Mesenteric fat pad (tissue), 1 donor: Measurements from ENCODE around the gene ELOB. TPM values are rescaled to one million over a fixed set of nuclear protein-coding genes. Genes with fewer than 3 reads are reported as not detected.

Experiments
- DNase-seq: peaks from one replicate; pipeline ENCODE4 v3.0.0-alpha.2; 2020; ENCODE audit warnings: low spot score
- total RNA-seq: library from RNA; stranded (reverse); fragmentation: NEBNext Ultra II Directional; extraction: Animal tissue kit (Norgen Biotek cat#: 25700); gene quantifications from one replicate; pipeline ENCODE4 v1.2.1, GENCODE V29; 2021
- donor health status: DM: yes; HTN: yes; CAD: no.

Gene ELOB
- total RNA-seq, 1 donor from 2014 or later, result 212 TPM

DNA sequence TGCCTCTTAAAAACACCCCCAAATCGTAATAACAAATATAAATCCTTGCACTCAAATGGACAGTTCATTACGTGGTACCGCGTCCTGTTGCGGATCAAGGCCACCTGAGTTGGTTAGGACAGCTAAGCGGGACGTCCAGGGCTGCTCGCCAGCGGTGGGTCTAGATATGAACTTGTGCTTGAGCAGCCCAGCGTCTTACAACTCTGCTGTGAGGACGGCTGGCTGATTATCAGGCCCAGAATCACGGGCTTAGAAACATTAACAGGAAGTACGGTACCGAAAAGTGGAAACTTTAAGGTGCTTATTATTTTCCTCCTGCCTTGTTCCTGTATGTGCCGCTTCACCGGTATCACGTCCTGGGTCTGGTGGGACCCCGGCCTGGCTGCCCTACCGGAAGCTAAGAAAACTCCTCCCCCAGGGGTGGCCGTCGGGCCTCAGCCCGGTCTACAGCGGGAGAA lies 25.5 kb downstream of the ELOB start:
- DNase-seq, result no peak

DNA sequence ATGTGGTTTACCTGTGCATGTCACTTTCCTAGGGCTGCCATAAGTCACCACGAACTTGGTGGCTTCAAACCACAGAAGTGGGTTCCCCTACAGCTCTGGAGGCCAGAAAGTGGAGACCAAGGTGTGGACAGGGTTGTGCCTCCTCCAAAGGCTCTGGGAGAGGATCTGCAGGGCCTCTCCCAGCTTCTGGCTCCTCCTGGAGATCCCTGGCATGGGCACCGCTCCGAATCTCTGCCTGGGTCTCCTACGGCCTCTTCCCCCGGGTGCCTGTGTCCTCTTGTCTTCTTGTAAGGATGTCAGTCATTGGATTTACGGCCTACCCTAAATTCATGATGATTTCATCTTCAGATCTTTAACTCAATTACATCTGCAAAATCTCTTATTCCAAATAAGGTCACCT lies 27.1 kb downstream of the ELOB start:
- DNase-seq, result no peak

GRCh38 chr16:2749476-2749875 lies 27.6 kb downstream of the ELOB start:
- no peak for DNase-seq

GRCh38 chr16:2748757-2749455 lies 28.2 kb downstream of the ELOB start:
- DNase-seq, result no peak

DNA sequence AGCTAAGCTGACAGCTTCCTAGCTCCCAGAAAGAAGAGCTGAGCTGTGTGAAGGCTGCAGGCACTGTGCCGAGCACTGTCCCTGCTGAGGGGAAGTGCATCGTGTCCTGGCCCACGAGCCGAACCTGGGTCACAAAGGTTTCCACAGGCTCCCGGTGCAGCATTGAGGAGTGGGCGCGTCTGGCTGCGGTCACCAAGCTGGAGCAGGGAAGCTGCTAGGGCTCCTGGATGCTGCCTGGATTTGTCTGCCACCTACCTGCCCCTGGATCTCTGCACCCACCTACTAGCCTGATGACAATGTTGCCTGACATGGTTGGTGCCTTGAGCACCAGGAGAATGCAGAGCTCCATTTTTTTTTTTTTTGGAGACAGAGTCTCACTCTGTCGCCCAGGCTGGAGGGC lies 31.1 kb downstream of the ELOB start:
- no peak for DNase-seq

DNA sequence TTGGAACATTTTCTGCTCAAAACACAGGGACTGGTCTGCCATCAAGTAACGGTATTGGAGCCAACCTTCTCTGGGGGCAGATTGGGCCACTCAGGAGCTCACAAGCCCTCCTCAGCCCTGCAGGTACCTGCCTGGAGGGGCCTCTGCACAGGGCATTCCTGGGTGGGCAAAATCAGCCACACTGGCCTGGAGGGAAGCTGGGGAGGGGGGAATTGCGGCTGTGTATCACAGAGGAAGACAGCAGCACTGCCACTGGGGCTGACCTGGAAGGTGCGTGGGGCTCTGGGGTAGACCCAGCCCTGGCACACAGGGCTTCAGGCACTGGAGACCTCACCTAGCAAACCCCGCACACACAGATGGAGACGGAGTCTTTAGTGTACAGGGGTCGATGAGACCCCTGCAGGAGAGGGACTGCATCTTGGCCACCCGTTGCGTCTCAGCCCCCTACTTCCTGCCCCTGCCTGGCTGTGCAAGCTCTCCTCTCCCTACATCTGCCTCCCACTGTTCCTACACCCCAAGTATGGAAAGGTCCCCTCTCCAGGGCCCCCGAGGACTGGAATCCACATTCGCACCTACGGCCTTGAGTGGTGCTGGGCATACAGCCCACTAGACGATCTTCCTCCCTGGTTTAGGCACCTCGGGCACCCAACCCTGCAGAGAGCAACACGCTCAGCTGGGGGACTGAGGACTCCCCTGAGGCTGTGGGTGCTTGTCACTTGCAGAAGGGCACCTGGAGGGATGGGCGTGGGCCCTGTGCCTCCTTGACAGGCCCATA lies 31.8 kb downstream of the ELOB start:
- DNase-seq, result no peak

DNA sequence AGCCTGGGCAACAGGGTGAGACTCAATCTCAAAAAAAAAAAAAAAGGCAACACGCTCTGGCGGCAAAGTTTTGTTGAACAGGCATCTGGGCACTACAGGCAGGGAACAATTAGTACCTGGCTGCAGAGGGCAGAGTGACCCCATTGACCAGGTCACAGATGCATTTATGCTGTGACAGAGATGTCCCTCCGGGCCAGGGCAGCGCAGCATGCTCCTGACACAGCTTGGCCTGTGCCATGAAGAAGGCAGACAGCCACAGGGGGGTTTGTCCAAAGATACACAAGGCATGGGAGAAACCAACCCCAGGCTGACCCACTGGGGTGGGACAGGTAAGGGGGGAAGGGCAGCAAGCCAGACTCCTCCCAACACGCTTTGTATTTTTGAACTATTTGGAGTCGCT lies 32.4 kb downstream of the ELOB start:
- no peak for DNase-seq

DNA sequence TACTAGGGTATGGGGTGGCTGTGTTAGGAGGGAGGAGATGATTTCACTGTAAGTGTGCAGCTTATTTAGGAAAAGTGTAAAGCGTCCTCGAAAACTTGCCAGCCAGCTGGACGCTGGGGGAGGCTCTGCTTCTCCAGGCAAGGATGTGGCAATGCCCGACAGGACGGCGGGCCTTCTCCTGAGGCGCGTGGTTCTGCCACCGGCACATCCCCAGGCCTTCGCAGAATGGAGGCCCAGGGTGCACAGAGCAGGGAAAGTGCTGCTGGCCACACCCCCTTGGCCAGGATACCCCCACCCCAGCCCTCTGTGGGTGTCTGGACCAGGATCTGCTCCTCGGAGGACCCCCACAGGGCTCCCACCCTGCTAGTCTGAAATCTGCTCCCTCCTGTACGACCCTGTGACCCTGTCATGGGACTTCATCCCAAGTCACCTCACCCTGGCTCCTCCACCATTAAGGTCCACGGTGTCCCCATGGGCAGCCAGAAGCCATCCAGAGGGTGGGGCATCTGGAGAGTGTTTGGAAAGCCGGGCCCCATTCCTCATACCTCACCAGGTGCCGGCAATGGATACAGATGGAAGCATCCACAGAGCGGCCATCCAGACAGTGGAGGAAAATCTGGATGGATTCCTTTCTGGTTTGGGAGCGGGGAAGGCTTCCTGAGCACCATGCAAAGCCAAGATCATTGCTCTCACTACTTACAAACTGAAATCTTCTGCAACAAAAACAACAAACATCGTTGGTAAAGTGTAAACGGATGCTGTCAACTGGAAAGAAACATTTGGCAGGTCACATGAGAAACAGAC lies 33.9 kb downstream of the ELOB start:
- DNase-seq, result no peak

DNA sequence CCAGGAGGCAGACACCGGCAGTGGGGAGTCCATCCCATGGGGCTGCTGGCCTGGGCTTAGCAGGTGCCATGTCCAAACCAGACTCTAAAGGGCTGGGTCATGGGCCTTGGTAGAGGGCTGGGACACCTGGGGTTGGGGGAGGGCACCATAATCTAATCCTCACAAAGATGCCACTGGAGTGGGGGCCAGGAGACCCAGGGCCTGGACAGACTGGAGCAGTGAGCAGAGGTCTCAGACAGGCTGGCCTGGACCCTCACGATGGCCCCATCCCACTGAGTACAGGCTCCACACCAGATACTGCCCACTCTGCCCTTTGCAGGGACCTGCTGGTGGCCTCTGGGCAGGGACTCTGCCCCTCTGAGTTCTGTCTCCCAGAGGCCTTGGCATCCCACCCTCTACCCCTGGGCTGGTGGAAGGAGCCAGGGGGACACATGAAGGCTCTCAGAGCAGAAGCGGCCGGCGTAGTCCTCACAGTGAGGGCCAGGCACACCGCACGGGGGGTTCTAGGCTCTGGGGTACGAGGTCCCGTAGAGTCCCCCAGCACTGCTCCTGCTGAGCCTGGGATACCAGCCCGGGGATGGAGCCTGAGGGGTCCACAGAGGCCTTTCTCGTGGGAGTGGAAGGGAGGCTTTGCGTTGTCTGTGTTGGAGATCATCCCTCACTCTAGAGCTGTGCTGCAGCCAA lies 34.6 kb downstream of the ELOB start:
- no peak for DNase-seq

DNA sequence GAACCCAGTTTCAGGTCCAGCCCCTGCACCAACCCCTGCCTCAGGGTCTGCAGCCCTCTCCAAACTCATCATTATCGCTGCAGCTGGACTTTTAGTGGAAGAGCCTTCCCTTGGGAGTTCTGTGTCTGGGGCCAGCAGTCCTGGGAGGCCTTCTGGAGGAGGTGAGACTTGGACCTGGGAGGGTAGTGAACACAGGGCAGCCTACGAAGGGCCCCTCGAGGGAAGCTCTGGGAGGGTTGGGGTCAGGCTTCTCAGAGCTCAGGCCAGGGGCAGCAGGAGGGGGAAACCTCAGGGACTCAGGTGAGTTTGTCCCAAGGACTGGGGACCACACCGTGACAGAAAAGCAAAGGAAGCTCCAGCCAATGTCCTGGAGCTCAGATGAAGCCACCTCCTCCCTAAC lies 35.9 kb downstream of the ELOB start:
- no peak for DNase-seq

DNA sequence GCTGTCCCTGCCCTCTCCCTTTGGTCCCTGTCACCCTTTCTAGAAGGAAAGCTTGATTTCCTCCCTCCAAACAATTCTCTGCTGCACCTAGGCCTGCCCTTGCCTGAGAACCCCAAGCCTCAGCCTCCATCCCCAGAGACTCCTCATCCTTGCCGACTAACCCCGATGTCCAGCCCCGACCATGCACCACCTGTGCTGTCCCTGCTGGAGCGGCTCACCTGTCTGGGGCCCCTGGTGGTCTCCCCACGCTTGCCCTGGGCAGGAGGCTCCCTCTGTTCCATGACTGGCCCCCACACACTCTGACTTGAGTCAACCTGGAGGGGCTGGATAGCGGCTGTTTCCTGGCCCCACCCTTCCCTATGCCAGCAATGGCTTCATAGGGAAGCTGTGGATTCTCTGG lies 36.6 kb downstream of the ELOB start:
- DNase-seq, result no peak

- no peak for DNase-seq
Observed at GRCh38 chr16:2739625-2740430, 37.3 kb downstream of the ELOB start.

- no peak for DNase-seq
Observed at GRCh38 chr16:2738615-2739014, 38.5 kb downstream of the ELOB start.

DNA sequence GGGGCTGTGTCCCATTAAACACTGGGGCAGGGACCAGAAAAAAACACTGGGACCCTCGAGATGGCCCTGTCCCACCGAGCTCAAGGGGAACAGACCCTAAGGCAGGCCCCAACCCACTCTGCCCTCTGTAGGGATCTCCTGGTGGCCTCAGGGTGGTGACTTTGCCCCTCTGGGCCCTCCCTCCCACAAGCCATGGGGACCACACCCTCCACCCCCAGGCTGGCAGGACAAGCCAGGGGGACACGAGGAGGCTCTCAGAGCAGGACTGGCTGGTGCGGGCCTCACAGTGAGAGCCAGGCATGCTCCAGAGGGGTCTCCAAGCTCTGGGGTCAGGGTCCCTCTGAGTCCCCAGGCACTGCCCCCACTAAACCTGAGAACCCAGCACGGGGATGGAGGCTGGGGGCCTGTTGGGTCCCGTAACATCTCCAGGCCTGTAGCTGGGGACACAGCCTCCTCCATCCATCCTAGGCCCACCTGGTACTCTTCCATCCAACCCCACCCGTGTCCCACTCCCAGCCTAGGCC lies 39.1 kb downstream of the ELOB start:
- DNase-seq, result no peak

DNA sequence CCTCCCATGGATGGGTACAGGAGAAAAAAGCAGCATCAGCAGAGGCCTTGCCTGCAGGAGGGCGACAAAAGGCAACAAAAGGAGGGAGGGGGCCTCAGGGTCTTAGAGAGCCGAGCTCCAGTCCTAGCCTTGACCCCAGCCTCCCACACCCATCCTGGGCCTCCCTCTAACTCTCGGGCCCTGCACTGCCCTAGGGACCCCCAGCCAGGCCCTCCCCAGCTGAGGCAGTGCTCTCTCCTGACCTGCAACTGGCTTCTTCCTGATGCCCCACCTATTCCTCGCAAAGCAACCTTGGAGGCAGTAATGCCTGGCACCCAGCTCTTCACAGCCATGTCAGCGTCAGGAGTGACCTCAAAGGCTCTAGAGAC lies 39.9 kb downstream of the ELOB start:
- no peak for DNase-seq

GRCh38 chr16:2736476-2737237 lies 40.4 kb downstream of the ELOB start:
- no peak for DNase-seq

GRCh38 chr16:2734844-2735515 lies 42.1 kb downstream of the ELOB start:
- DNase-seq, result no peak

DNA sequence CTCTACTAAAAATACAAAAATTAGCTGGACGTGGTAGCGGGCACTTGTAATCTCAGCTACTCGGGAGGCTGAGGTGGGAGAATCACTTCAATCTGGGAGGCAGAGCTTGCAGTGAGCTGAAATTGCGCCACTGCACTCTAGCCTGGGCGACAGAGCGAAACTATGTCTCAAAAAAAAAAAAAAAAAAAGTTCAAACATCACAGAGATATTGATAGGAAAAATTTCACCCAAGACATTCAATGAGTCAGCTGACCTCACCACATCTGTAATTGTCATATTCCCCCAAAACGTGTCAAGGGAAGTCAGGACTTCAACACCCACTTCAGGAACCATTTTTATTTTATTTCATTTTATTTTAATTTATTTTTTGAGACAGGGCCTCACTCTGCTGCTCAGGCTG lies 49.0 kb downstream of the ELOB start:
- DNase-seq, result no peak

DNA sequence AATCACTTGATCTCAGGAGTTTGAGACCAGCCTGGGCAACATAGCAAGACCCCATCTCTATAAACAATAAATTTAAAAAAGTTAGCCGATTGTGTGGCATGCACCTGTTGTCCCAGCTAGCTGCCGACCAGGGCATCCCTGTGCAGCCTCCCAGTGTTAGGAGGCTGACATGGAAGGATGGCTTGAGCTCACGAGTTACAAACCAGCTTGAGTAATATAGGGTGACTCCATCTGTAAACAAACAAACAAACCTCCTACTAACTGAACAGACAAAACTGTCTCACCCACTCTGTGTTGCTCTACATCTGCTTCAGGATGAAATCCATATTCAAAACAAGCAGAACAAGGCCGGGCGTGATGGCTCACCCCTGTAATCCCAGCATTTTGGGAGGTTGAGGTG lies 50.2 kb downstream of the ELOB start:
- no peak for DNase-seq
